Effector memory CD4-positive, alpha-beta T cell (primary cell): ENCODE data around the gene TOGARAM2.

ENCODE experiments used
- DNase-seq, 3 donors: peaks; one replicate each; pipeline ENCODE4 v3.0.0-alpha.2; 2020
- H3K27ac ChIP-seq: 2 replicates; pipeline ENCODE4 v1.7.0; 2013; ENCODE audit warnings: mild to moderate bottlenecking, low read length, moderate library complexity; ENCODE audit not compliant: insufficient read depth, poor library complexity, severe bottlenecking
- H3K27me3 ChIP-seq: replicated peaks from 2 replicates; pipeline ENCODE4 v1.7.0; 2013; ENCODE audit warnings: mild to moderate bottlenecking, low read length; ENCODE audit not compliant: insufficient read depth, control insufficient read depth, poor library complexity, severe bottlenecking
- H3K36me3 ChIP-seq: 2 replicates; pipeline ENCODE4 v1.7.0; 2013; ENCODE audit warnings: mild to moderate bottlenecking, low read length, moderate library complexity; ENCODE audit not compliant: control insufficient read depth, insufficient read depth
- H3K4me1 ChIP-seq: 2 replicates; pipeline ENCODE4 v1.7.0; 2013; ENCODE audit warnings: low read length, mild to moderate bottlenecking; ENCODE audit not compliant: control insufficient read depth, insufficient read depth, poor library complexity, severe bottlenecking
- H3K4me3 ChIP-seq: 2 replicates; pipeline ENCODE4 v1.7.0; 2013; ENCODE audit warnings: low read length, low read depth, mild to moderate bottlenecking; ENCODE audit not compliant: insufficient read depth, poor library complexity, severe bottlenecking
- H3K9me3 ChIP-seq: 2 replicates; pipeline ENCODE4 v1.7.0; 2013; ENCODE audit warnings: mild to moderate bottlenecking, low read length, moderate library complexity; ENCODE audit not compliant: control insufficient read depth

Gene TOGARAM2

GRCh38 chr2:29033172-29033571, 52.1 kb downstream of the TOGARAM2 start:
- no peaks in the 10 kb centered on the region for H3K27me3 ChIP-seq
- no peak for DNase-seq
- no peak overlapping the region for H3K27ac ChIP-seq
- peaks cover 5% of the 10 kb centered on the region for H3K4me1 ChIP-seq
- H3K36me3 ChIP-seq: no peaks in the 10 kb centered on the region
- no peaks in the 10 kb centered on the region for H3K9me3 ChIP-seq
- H3K4me3 ChIP-seq: no peak overlapping the region

GRCh38 chr2:29033656-29034055, 52.6 kb downstream of the TOGARAM2 start:
- no peaks in the 10 kb centered on the region for H3K36me3 ChIP-seq
- H3K27ac ChIP-seq: no peak overlapping the region
- H3K4me1 ChIP-seq: peaks cover 5% of the 10 kb centered on the region
- no peak overlapping the region for H3K4me3 ChIP-seq
- H3K27me3 ChIP-seq: no peaks in the 10 kb centered on the region
- DNase-seq: no peak
- no peaks in the 10 kb centered on the region for H3K9me3 ChIP-seq

GRCh38 chr2:29035016-29035745, 54.1 kb downstream of the TOGARAM2 start:
- H3K9me3 ChIP-seq: no peaks in the 10 kb centered on the region
- no peaks in the 10 kb centered on the region for H3K36me3 ChIP-seq
- no peak overlapping the region for H3K27ac ChIP-seq
- peaks cover 5% of the 10 kb centered on the region for H3K4me1 ChIP-seq
- no peaks in the 10 kb centered on the region for H3K27me3 ChIP-seq
- no peak for DNase-seq
- no peak overlapping the region for H3K4me3 ChIP-seq

GRCh38 chr2:29039718-29040480, 58.8 kb downstream of the TOGARAM2 start:
- no peaks in the 10 kb centered on the region for H3K27me3 ChIP-seq
- H3K9me3 ChIP-seq: no peaks in the 10 kb centered on the region
- H3K36me3 ChIP-seq: no peaks in the 10 kb centered on the region
- no peak for DNase-seq
- H3K4me1 ChIP-seq: no peaks in the 10 kb centered on the region
- H3K27ac ChIP-seq: no peak overlapping the region
- no peak overlapping the region for H3K4me3 ChIP-seq

- Histone ChIP-seq H3K4me3 (no peak overlapping the region), H3K27me3 (no peaks in the 10 kb centered on the region), H3K9me3 (no peaks in the 10 kb centered on the region), H3K4me1 (no peaks in the 10 kb centered on the region), H3K27ac (no peak overlapping the region), H3K36me3 (no peaks in the 10 kb centered on the region)
- no peak for DNase-seq
Observed at GRCh38 chr2:29040552-29040951, 59.5 kb downstream of the TOGARAM2 start.

GRCh38 chr2:29041161-29041660, 60.1 kb downstream of the TOGARAM2 start:
- Histone ChIP-seq H3K4me3 (no peak overlapping the region), H3K36me3 (no peaks in the 10 kb centered on the region), H3K4me1 (no peaks in the 10 kb centered on the region), H3K27me3 (no peaks in the 10 kb centered on the region), H3K9me3 (no peaks in the 10 kb centered on the region), H3K27ac (no peak overlapping the region)
- no peak for DNase-seq

GRCh38 chr2:29042561-29043075, 61.5 kb downstream of the TOGARAM2 start:
- Histone ChIP-seq H3K4me1 (no peaks in the 10 kb centered on the region), H3K4me3 (no peak overlapping the region), H3K27me3 (no peaks in the 10 kb centered on the region), H3K36me3 (no peaks in the 10 kb centered on the region), H3K27ac (no peak overlapping the region), H3K9me3 (no peaks in the 10 kb centered on the region)
- no peak for DNase-seq

- DNase-seq: no peak
- H3K36me3 ChIP-seq: no peaks in the 10 kb centered on the region
- H3K27me3 ChIP-seq: no peaks in the 10 kb centered on the region
- no peak overlapping the region for H3K4me3 ChIP-seq
- no peaks in the 10 kb centered on the region for H3K9me3 ChIP-seq
- H3K4me1 ChIP-seq: no peaks in the 10 kb centered on the region
- H3K27ac ChIP-seq: no peak overlapping the region
Observed at GRCh38 chr2:29044459-29044858, 63.4 kb downstream of the TOGARAM2 start.

GRCh38 chr2:29046321-29046720, 65.2 kb downstream of the TOGARAM2 start:
- Histone ChIP-seq H3K27me3 (no peaks in the 10 kb centered on the region), H3K9me3 (no peaks in the 10 kb centered on the region), H3K4me3 (no peak overlapping the region), H3K27ac (no peak overlapping the region), H3K4me1 (no peaks in the 10 kb centered on the region), H3K36me3 (no peaks in the 10 kb centered on the region)
- no peak for DNase-seq
